Neural progenitor cell (in vitro differentiated cells): ENCODE data around the gene HIVEP2. TPM values are rescaled to one million over a fixed set of nuclear protein-coding genes. Genes with fewer than 3 reads are reported as not detected.

Source experiments
- DNase-seq: peaks from one replicate; pipeline ENCODE4 v3.0.0-alpha.2; 2016; ENCODE audit warnings: low spot score
- H2AFZ ChIP-seq: fragments of 200-600 bp; sonication (generic); replicated peaks from 2 replicates; pipeline ENCODE4 v1.6.1; 2016; ENCODE audit warnings: antibody characterized with exemption
- H3F3A ChIP-seq: fragments of 200-600 bp; sonication (generic); 2 replicates; pipeline ENCODE4 v1.6.1; 2016; ENCODE audit warnings: antibody characterized with exemption, low read depth
- H3K27ac ChIP-seq: fragments of 200-600 bp; sonication (generic); 2 replicates; pipeline ENCODE4 v1.5.1; 2016; ENCODE audit warnings: mild to moderate bottlenecking
- H3K27me3 ChIP-seq: fragments of 200-600 bp; sonication (generic); 2 replicates; pipeline ENCODE4 v1.6.1; 2016; ENCODE audit warnings: mild to moderate bottlenecking, moderate library complexity
- H3K36me3 ChIP-seq: fragments of 200-600 bp; sonication (generic); 2 replicates; pipeline ENCODE4 v1.5.1; 2016
- H3K4me1 ChIP-seq: fragments of 200-600 bp; sonication (generic); 2 replicates; pipeline ENCODE4 v1.6.1; 2016; ENCODE audit warnings: mixed run types
- H3K4me2 ChIP-seq: fragments of 200-600 bp; sonication (generic); 2 replicates; pipeline ENCODE4 v1.6.1; 2016
- H3K4me3 ChIP-seq: fragments of 200-600 bp; sonication (generic); 2 replicates; pipeline ENCODE4 v1.5.1; 2016
- H3K79me2 ChIP-seq: fragments of 200-600 bp; sonication (generic); 2 replicates; pipeline ENCODE4 v1.6.1; 2016; ENCODE audit warnings: low read depth
- H3K9ac ChIP-seq: fragments of 200-600 bp; sonication (generic); 2 replicates; pipeline ENCODE4 v1.6.1; 2016
- H3K9me3 ChIP-seq: fragments of 200-600 bp; sonication (generic); 2 replicates; pipeline ENCODE4 v1.5.1; 2016; ENCODE audit warnings: low read depth
- H4K20me1 ChIP-seq: fragments of 200-600 bp; sonication (generic); 2 replicates; pipeline ENCODE4 v1.6.1; 2016; ENCODE audit warnings: low read depth
- H3K27ac Mint-ChIP-seq: 3 replicates; pipeline ENCODE4 v1.8.0; 2021; ENCODE audit warnings: mixed read lengths
- H3K27me3 Mint-ChIP-seq: 2 replicates; pipeline ENCODE4 v1.8.0; 2022; ENCODE audit warnings: low read depth, mild to moderate bottlenecking, inconsistent platforms, moderate library complexity, mixed read lengths; ENCODE audit not compliant: insufficient read depth
- H3K36me3 Mint-ChIP-seq: 3 replicates; pipeline ENCODE4 v1.8.0; 2021; ENCODE audit warnings: mixed read lengths
- H3K4me1 Mint-ChIP-seq: 3 replicates; pipeline ENCODE4 v1.8.0; 2021; ENCODE audit warnings: mixed read lengths
- H3K4me3 Mint-ChIP-seq: 3 replicates; pipeline ENCODE4 v1.8.0; 2021; ENCODE audit warnings: mild to moderate bottlenecking, moderate library complexity, mixed read lengths
- H3K9me3 Mint-ChIP-seq: 3 replicates; pipeline ENCODE4 v1.8.0; 2020; ENCODE audit warnings: mixed read lengths
- CTCF ChIP-seq: fragments of 200-600 bp; sonication (generic); IDR thresholded peaks from 2 replicates; pipeline ENCODE4 v1.5.1; 2017; ENCODE audit warnings: antibody characterized with exemption, mild to moderate bottlenecking
- EZH2 ChIP-seq: fragments of 200-600 bp; sonication (generic); IDR thresholded peaks from 2 replicates; pipeline ENCODE4 v1.6.1; 2017; ENCODE audit warnings: antibody characterized with exemption, mild to moderate bottlenecking, moderate library complexity
- EZH2phosphoT487 ChIP-seq: fragments of 200-600 bp; sonication (generic); IDR thresholded peaks from 2 replicates; pipeline ENCODE4 v1.6.1; 2017; ENCODE audit warnings: antibody characterized with exemption
- total RNA-seq: library from RNA; depleted of rRNA; stranded (reverse); fragments of >200 nt; gene quantifications from 2 replicates; pipeline ENCODE4 v1.2.3, GENCODE V29; 2015; ENCODE audit warnings: low replicate concordance

The HIVEP2 gene
- total RNA-seq, 1 donor from 2014 or later, result 2.1 TPM

- Histone ChIP-seq H3K36me3 (no peaks in the 10 kb centered on the region), H4K20me1 (no peaks in the 10 kb centered on the region), H3K4me2 (no peak overlapping the region), H3F3A (no peaks in the 10 kb centered on the region), H3K27me3 (no peaks in the 10 kb centered on the region), H3K27ac (no peak overlapping the region), H3K9ac (no peak overlapping the region), H2AFZ (no peak overlapping the region), H3K4me1 (no peaks in the 10 kb centered on the region), H3K4me3 (no peak overlapping the region), H3K79me2 (no peaks in the 10 kb centered on the region), H3K9me3 (no peaks in the 10 kb centered on the region)
- Mint-ChIP-seq H3K36me3 (no peaks in the 10 kb centered on the region), H3K27ac (no peak overlapping the region), H3K4me1 (peaks cover 5% of the 10 kb centered on the region), H3K27me3 (no peaks in the 10 kb centered on the region), H3K4me3 (no peak overlapping the region), H3K9me3 (no peaks in the 10 kb centered on the region)
- no peak for DNase-seq
- no peak for TF ChIP-seq EZH2
Measured at GRCh38 chr6:142835787-142836535, 109.0 kb downstream of the HIVEP2 start.

GRCh38 chr6:142834853-142835252, 110.1 kb downstream of the HIVEP2 start:
- Histone ChIP-seq H3K79me2 (no peaks in the 10 kb centered on the region), H3K36me3 (no peaks in the 10 kb centered on the region), H3K27me3 (no peaks in the 10 kb centered on the region), H3K9me3 (no peaks in the 10 kb centered on the region), H4K20me1 (no peaks in the 10 kb centered on the region), H3K4me2 (no peak overlapping the region), H3K4me3 (no peak overlapping the region), H3K9ac (no peak overlapping the region), H3F3A (no peaks in the 10 kb centered on the region), H3K4me1 (no peaks in the 10 kb centered on the region), H2AFZ (no peak overlapping the region), H3K27ac (no peak overlapping the region)
- peaks cover 8% of the 10 kb centered on the region for H3K4me1 Mint-ChIP-seq
- no peak overlapping the region for H3K27ac Mint-ChIP-seq
- DNase-seq, result no peak
- H3K4me3 Mint-ChIP-seq, result no peak overlapping the region
- no peaks in the 10 kb centered on the region for H3K27me3 Mint-ChIP-seq
- no peak for TF ChIP-seq EZH2phosphoT487
- TF ChIP-seq CTCF, result no peak
- TF ChIP-seq EZH2, result no peak
- H3K9me3 Mint-ChIP-seq, result no peaks in the 10 kb centered on the region
- no peaks in the 10 kb centered on the region for H3K36me3 Mint-ChIP-seq

- no peaks in the 10 kb centered on the region for H3K36me3 ChIP-seq
- no peak for TF ChIP-seq CTCF
- Mint-ChIP-seq H3K27ac (no peak overlapping the region), H3K9me3 (no peaks in the 10 kb centered on the region), H3K36me3 (no peaks in the 10 kb centered on the region), H3K4me1 (peaks cover 4% of the 10 kb centered on the region), H3K4me3 (no peak overlapping the region), H3K27me3 (no peaks in the 10 kb centered on the region)
- no peaks in the 10 kb centered on the region for H3K4me1 ChIP-seq
- H2AFZ ChIP-seq, result no peak overlapping the region
- no peaks in the 10 kb centered on the region for H3F3A ChIP-seq
- no peak overlapping the region for H3K4me2 ChIP-seq
- H4K20me1 ChIP-seq, result no peaks in the 10 kb centered on the region
- H3K79me2 ChIP-seq, result no peaks in the 10 kb centered on the region
- no peak overlapping the region for H3K27ac ChIP-seq
- H3K9ac ChIP-seq, result no peak overlapping the region
- no peaks in the 10 kb centered on the region for H3K27me3 ChIP-seq
- H3K9me3 ChIP-seq, result no peaks in the 10 kb centered on the region
- H3K4me3 ChIP-seq, result no peak overlapping the region
- DNase-seq, result no peak
Measured at GRCh38 chr6:142833798-142834197, 111.2 kb downstream of the HIVEP2 start.

GRCh38 chr6:142833054-142833453, 111.9 kb downstream of the HIVEP2 start:
- no peaks in the 10 kb centered on the region for H3K27me3 Mint-ChIP-seq
- Histone ChIP-seq H3K36me3 (no peaks in the 10 kb centered on the region), H3K4me3 (no peak overlapping the region), H3K9me3 (no peaks in the 10 kb centered on the region), H3K27ac (no peak overlapping the region), H3K9ac (no peak overlapping the region), H4K20me1 (no peaks in the 10 kb centered on the region), H3K27me3 (no peaks in the 10 kb centered on the region), H3K4me2 (no peak overlapping the region), H3F3A (no peaks in the 10 kb centered on the region), H2AFZ (no peak overlapping the region), H3K79me2 (no peaks in the 10 kb centered on the region), H3K4me1 (no peaks in the 10 kb centered on the region)
- no peaks in the 10 kb centered on the region for H3K36me3 Mint-ChIP-seq
- H3K4me3 Mint-ChIP-seq, result no peak overlapping the region
- peaks cover 4% of the 10 kb centered on the region for H3K4me1 Mint-ChIP-seq
- H3K27ac Mint-ChIP-seq, result no peak overlapping the region
- no peak for TF ChIP-seq EZH2
- no peak for TF ChIP-seq CTCF
- TF ChIP-seq EZH2phosphoT487, result no peak
- DNase-seq, result no peak
- no peaks in the 10 kb centered on the region for H3K9me3 Mint-ChIP-seq
